Lung (tissue), 12 donors: ENCODE results near the gene TP53RK. TPM values are rescaled to one million over a fixed set of nuclear protein-coding genes. Genes with fewer than 3 reads are reported as not detected.

Experiments used
- ATAC-seq: fragments of 200-7000 bp; cut with Tn5 transposase; one replicate; pipeline ENCODE4 v1.9.1; 2020; ENCODE audit warnings: moderate number of reproducible peaks; ENCODE audit not compliant: insufficient read depth, low FRiP score
- DNase-seq, 3 donors: peaks; one replicate each; pipeline ENCODE4 v3.0.0-alpha.2; 2013 to 2017
- H3K27ac ChIP-seq, 2 donors: one replicate each; pipeline ENCODE4 v1.5.1; 2013; ENCODE audit warnings: mild to moderate bottlenecking in 2 of 2, moderate library complexity in 2 of 2, control low read depth in 1 of 2, inconsistent platforms in 1 of 2, low read depth in 1 of 2, low read length in 1 of 2
- H3K27me3 ChIP-seq, 3 donors: one replicate each; pipeline ENCODE4 v1.5.1; 2013; ENCODE audit warnings: low read length in 2 of 3; ENCODE audit not compliant: control insufficient read depth in 3 of 3, insufficient read depth in 3 of 3
- H3K36me3 ChIP-seq, 4 donors: one replicate each; pipeline ENCODE4 v1.5.1; 2013; ENCODE audit warnings: low read length in 4 of 4, mild to moderate bottlenecking in 1 of 4, moderate library complexity in 1 of 4; ENCODE audit not compliant: control insufficient read depth in 4 of 4, insufficient read depth in 4 of 4
- H3K4me1 ChIP-seq, 5 donors: one replicate each; pipeline ENCODE4 v1.5.1; 2013; ENCODE audit warnings: low read length in 5 of 5, mild to moderate bottlenecking in 2 of 5, moderate library complexity in 1 of 5; ENCODE audit not compliant: control insufficient read depth in 5 of 5, insufficient read depth in 5 of 5
- H3K4me3 ChIP-seq: one replicate; pipeline ENCODE4 v1.5.1; 2013; ENCODE audit warnings: mild to moderate bottlenecking, control low read depth, moderate library complexity
- H3K9ac ChIP-seq, 2 donors: one replicate each; pipeline ENCODE4 v1.5.1; 2013; ENCODE audit warnings: low read length in 2 of 2, control low read depth in 1 of 2; ENCODE audit not compliant: insufficient read depth in 1 of 2
- H3K9me3 ChIP-seq, 4 donors: one replicate each; pipeline ENCODE4 v1.5.1; 2013; ENCODE audit warnings: low read length in 3 of 4, mild to moderate bottlenecking in 1 of 4, moderate library complexity in 1 of 4; ENCODE audit not compliant: control insufficient read depth in 4 of 4, insufficient read depth in 3 of 4
- CTCF ChIP-seq: IDR thresholded peaks from 2 replicates; pipeline ENCODE4 v1.5.1; 2012; ENCODE audit warnings: mild to moderate bottlenecking; ENCODE audit errors: control extremely low read depth, extremely low read depth
- WGBS, 2 donors: extraction: QIAGEN DNeasy Blood & Tissue Kit; methylation state at CpG; one replicate each; pipeline ENCODE4 v1.1.7; 2013; 5-methylcytosine and 5-hydroxymethylcytosine counted together
- polyA plus RNA-seq, 2 donors: library from polyadenylated mRNA; stranded (reverse); fragments of 200-250 nt; gene quantifications; one replicate each; pipeline ENCODE4 v1.2.1, GENCODE V29; 2013
- total RNA-seq, 2 donors: library from RNA; depleted of rRNA in 1 of 2; stranded (reverse); fragments of >200 nt in 1 of 2; gene quantifications; one replicate each; pipeline ENCODE4 v1.2.1, GENCODE V29; 2014 to 2021
- donor health status: control.
- donor health status: control.
- donor health status: Bipolar disorder and iron deficiency.
- donor health status: healthy.
- donor health status: DM: yes; HTN: yes; CAD: no.

TP53RK gene
- total and polyA plus RNA-seq, 4 donors: 11.6 to 15.7 (median 12.5) TPM

GRCh38 chr20:46704714-46705377 is 15.6 kb upstream of the TP53RK start:
- 65 to 72% methylated on average over 7 of the region's 7 CpGs for WGBS, 2 donors
- TF ChIP-seq CTCF: no peak
- ATAC-seq (no peak), DNase-seq (no peak)
- H3K27ac ChIP-seq: peak overlapping the region in 1 of 2 donors; percentile 24
- H3K4me1 ChIP-seq: peaks cover 0 to 8% (median 3%) of the 10 kb centered on the region in 5 donors
- H3K9ac ChIP-seq: no peak overlapping the region
- H3K36me3 ChIP-seq: peaks cover 0 to under 1% (median 0%) of the 10 kb centered on the region in 4 donors
- peaks cover 0 to 3% (median 0%) of the 10 kb centered on the region in 4 donors for H3K9me3 ChIP-seq
- no peaks in the 10 kb centered on the region for H3K27me3 ChIP-seq
- H3K4me3 ChIP-seq: no peak overlapping the region

GRCh38 chr20:46703435-46703834 is 14.2 kb upstream of the TP53RK start:
- Histone ChIP-seq H3K36me3 (no peaks in the 10 kb centered on the region), H3K4me1 (peaks cover 0 to 4% (median 0%) of the 10 kb centered on the region in 5 donors), H3K9me3 (peaks cover 0 to 3% (median under 1%) of the 10 kb centered on the region in 4 donors), H3K4me3 (no peak overlapping the region), H3K9ac (no peak overlapping the region), H3K27ac (no peak overlapping the region), H3K27me3 (no peaks in the 10 kb centered on the region)
- 78 to 80% methylated on average over 3 of the region's 3 CpGs for WGBS, 2 donors
- TF ChIP-seq CTCF: no peak
- ATAC-seq: no peak
- DNase-seq: no peak

- 94 to 95% methylated on average over 8 of the region's 8 CpGs for WGBS, 2 donors
- H3K9ac ChIP-seq: no peak overlapping the region
- H3K36me3 ChIP-seq: no peaks in the 10 kb centered on the region
- DNase-seq (no peak), ATAC-seq (no peak)
- no peak for TF ChIP-seq CTCF
- H3K4me1 ChIP-seq: peaks cover 0 to 4% (median 0%) of the 10 kb centered on the region in 5 donors
- H3K27me3 ChIP-seq: no peaks in the 10 kb centered on the region
- H3K4me3 ChIP-seq: no peak overlapping the region
- H3K27ac ChIP-seq: no peak overlapping the region
- H3K9me3 ChIP-seq: peaks cover 0 to 3% (median under 1%) of the 10 kb centered on the region in 4 donors
Measured at GRCh38 chr20:46702447-46703203, 13.4 kb upstream of the TP53RK start.
